Loucy (cell line): Measurements from ENCODE around the gene TUSC1.

Source experiments
- CTCF ChIP-seq: fragments of 200-600 bp; sonication (generic); conservative IDR thresholded peaks from 2 replicates; pipeline ENCODE4 v1.5.1; 2014; ENCODE audit warnings: mild to moderate bottlenecking, antibody characterized with exemption, low read length
- EZH2phosphoT487 ChIP-seq: fragments of 200-600 bp; IDR thresholded peaks from 2 replicates; pipeline ENCODE4 v1.6.1; 2018; ENCODE audit warnings: antibody characterized with exemption, mild to moderate bottlenecking, moderate library complexity, borderline replicate concordance

- TF ChIP-seq CTCF (no peak), EZH2phosphoT487 (no peak)
These were observed 31.7 kb upstream of the TUSC1 start for GRCh38 chr9:25709941-25710340.
